HCT116 (cell line): ENCODE measurements around the gene RBM8A. TPM values are rescaled to one million over a fixed set of nuclear protein-coding genes. Genes with fewer than 3 reads are reported as not detected.

Source experiments
- ATAC-seq: fragments of 200-7000 bp; cut with Tn5 transposase; 2 replicates; pipeline ENCODE4 v1.9.1; 2020; ENCODE audit warnings: mild to moderate bottlenecking, moderate library complexity
- BruUV-seq: library from RNA; stranded (reverse); fragments of 400-500 nt; replicated peaks from 2 replicates; lab custom pipeline; 2021; lab: Mats Ljungman, UMichigan
- CTCF ChIA-PET: fragments of 300-600 bp; sonication (Branson Sonifier 250); formaldehyde crosslinking; loops from one replicate; lab custom pipeline; 2021; ENCODE audit warnings: antibody characterized with exemption; lab: Charles Lee
- POLR2A ChIA-PET: fragments of 300-600, 350-600 bp; sonication (Branson Sonifier 250); formaldehyde crosslinking; loops from one replicate; lab custom pipeline; 2021; ENCODE audit warnings: antibody characterized with exemption; lab: Charles Lee
- RAD21 ChIA-PET, 2 experiments: fragments of 300-600 bp; sonication (Branson Sonifier 250); formaldehyde crosslinking; loops; one replicate each; lab custom pipeline; 2023; ENCODE audit warnings: low total read pairs in 2 of 2; ENCODE audit not compliant: uncharacterized antibody in 2 of 2, unreplicated experiment in 2 of 2, low non-redundant PET in 1 of 2; lab: Charles Lee
- DNase-seq: peaks from one replicate; pipeline ENCODE4 v3.0.0-alpha.2; 2010; ENCODE audit warnings: low read depth, low spot score
- H2AFZ ChIP-seq: fragments of 200-600 bp; shearing (Covaris generic), sonication (generic); 2 replicates; pipeline ENCODE4 v1.6.1; 2017; ENCODE audit warnings: low read depth, mixed run types, mixed read lengths, antibody characterized with exemption, low read length; ENCODE audit not compliant: poor library complexity, severe bottlenecking
- H3K27ac ChIP-seq: 2 replicates; pipeline ENCODE4 v1.5.1; 2012; ENCODE audit warnings: low read depth, low read length
- H3K27me3 ChIP-seq: fragments of 200-600 bp; sonication (generic); 2 replicates; pipeline ENCODE4 v1.6.1; 2016; ENCODE audit warnings: mixed run types, low read length, mixed read lengths; ENCODE audit not compliant: insufficient read depth
- H3K36me3 ChIP-seq, 2 experiments: fragments of 200-500 bp in 1 of 2; fragments of 200-600 bp in 1 of 2; sonication (Bioruptor generic) in 1 of 2; sonication (generic) in 1 of 2; 2 replicates each; pipeline versions ENCODE4 v1.5.1 to v1.6.1; 2014 to 2016; ENCODE audit warnings: low read length in 2 of 2, inconsistent platforms in 1 of 2, mixed read lengths in 1 of 2, mixed run types in 1 of 2; ENCODE audit not compliant: insufficient read depth in 2 of 2, control insufficient read depth in 1 of 2
- H3K4me1 ChIP-seq, 2 experiments: fragments of 200-600 bp in 1 of 2; sonication (generic) in 1 of 2; 2 replicates each; pipeline versions ENCODE4 v1.5.1 to v1.6.1; 2012 to 2017; ENCODE audit warnings: low read length in 2 of 2, inconsistent platforms in 1 of 2, mild to moderate bottlenecking in 1 of 2, mixed read lengths in 1 of 2, mixed run types in 1 of 2, moderate library complexity in 1 of 2; ENCODE audit not compliant: insufficient read depth in 2 of 2, control insufficient read depth in 1 of 2
- H3K4me2 ChIP-seq: fragments of 200-600 bp; sonication (generic); 2 replicates; pipeline ENCODE4 v1.6.1; 2017; ENCODE audit warnings: mixed run types, low read length, mixed read lengths
- H3K4me3 ChIP-seq, 2 experiments: fragments of 200-600 bp in 1 of 2; sonication (generic) in 1 of 2; replicated peaks in 1 of 2; 2 replicates each; pipeline ENCODE4 v1.5.1; 2011 to 2016; ENCODE audit warnings: low read length in 2 of 2, control low read depth in 1 of 2, low read depth in 1 of 2, mild to moderate bottlenecking in 1 of 2, mixed read lengths in 1 of 2, mixed run types in 1 of 2
- H3K79me2 ChIP-seq: fragments of 200-600 bp; sonication (generic); 2 replicates; pipeline ENCODE4 v1.6.1; 2017; ENCODE audit warnings: mild to moderate bottlenecking, mixed run types, low read length, moderate library complexity, mixed read lengths; ENCODE audit not compliant: insufficient read depth
- H3K9ac ChIP-seq: fragments of 200-600 bp; sonication (generic); 2 replicates; pipeline ENCODE4 v1.6.1; 2016; ENCODE audit warnings: low read length, mixed read lengths
- H3K9me2 ChIP-seq: fragments of 200-600 bp; sonication (generic), shearing (Covaris generic); 2 replicates; pipeline ENCODE4 v1.6.1; 2017; ENCODE audit warnings: mixed run types, mild to moderate bottlenecking, moderate library complexity; ENCODE audit not compliant: insufficient read depth
- H3K9me3 ChIP-seq, 2 experiments: fragments of 200-500 bp in 1 of 2; fragments of 200-600 bp in 1 of 2; sonication (Bioruptor generic) in 1 of 2; sonication (generic) in 1 of 2; 2 replicates each; pipeline ENCODE4 v1.6.1; 2014 to 2017; ENCODE audit warnings: low read length in 2 of 2, mixed read lengths in 2 of 2, inconsistent platforms in 1 of 2, low read depth in 1 of 2, mild to moderate bottlenecking in 1 of 2, mixed run types in 1 of 2, moderate library complexity in 1 of 2; ENCODE audit not compliant: control insufficient read depth in 1 of 2, insufficient read depth in 1 of 2
- H4K20me1 ChIP-seq: fragments of 200-600 bp; sonication (generic), shearing (Covaris generic); 2 replicates; pipeline ENCODE4 v1.6.1; 2017; ENCODE audit warnings: mixed run types, mild to moderate bottlenecking, moderate library complexity; ENCODE audit not compliant: insufficient read depth
- ATF3 ChIP-seq: IDR thresholded peaks from 2 replicates; pipeline ENCODE4 v1.6.1; 2012
- CBX3 ChIP-seq: IDR thresholded peaks from 2 replicates; pipeline ENCODE4 v1.6.1; 2012; ENCODE audit warnings: low read depth
- EZH2 ChIP-seq: fragments of 200-600 bp; sonication (generic); IDR thresholded peaks from 2 replicates; pipeline ENCODE4 v1.6.1; 2017; ENCODE audit warnings: antibody characterized with exemption, mixed run types
- FOSL1 ChIP-seq: IDR thresholded peaks from 2 replicates; pipeline ENCODE4 v1.6.1; 2012; ENCODE audit warnings: low read depth
- JUND ChIP-seq: IDR thresholded peaks from 2 replicates; pipeline ENCODE4 v1.6.1; 2012
- MAX ChIP-seq: IDR thresholded peaks from 2 replicates; pipeline ENCODE4 v1.6.1; 2012
- RAD21 ChIP-seq: IDR thresholded peaks from 2 replicates; pipeline ENCODE4 v1.6.1; 2012; ENCODE audit warnings: low read depth, mild to moderate bottlenecking
- REST ChIP-seq: IDR thresholded peaks from 2 replicates; pipeline ENCODE4 v1.6.1; 2012; ENCODE audit warnings: low read depth
- SIN3A ChIP-seq: IDR thresholded peaks from 2 replicates; pipeline ENCODE4 v1.6.1; 2012; ENCODE audit warnings: low read depth
- SP1 ChIP-seq: IDR thresholded peaks from 2 replicates; pipeline ENCODE4 v1.6.1; 2012; ENCODE audit warnings: low read depth
- SRF ChIP-seq: IDR thresholded peaks from 2 replicates; pipeline ENCODE4 v1.6.1; 2012; ENCODE audit warnings: low read depth
- TCF7L2 ChIP-seq: IDR thresholded peaks from 2 replicates; pipeline ENCODE4 v1.7.0; 2011; ENCODE audit warnings: borderline replicate concordance, inconsistent platforms; ENCODE audit not compliant: insufficient read depth, insufficient read length; ENCODE audit errors: extremely low read depth
- YY1 ChIP-seq: IDR thresholded peaks from 2 replicates; pipeline ENCODE4 v1.6.1; 2011; ENCODE audit warnings: low read length, low read depth, moderate library complexity, mild to moderate bottlenecking; ENCODE audit not compliant: insufficient replicate concordance; ENCODE audit errors: extremely low read depth
- ZBTB33 ChIP-seq: IDR thresholded peaks from 2 replicates; pipeline ENCODE4 v1.6.1; 2011; ENCODE audit warnings: mild to moderate bottlenecking, low read length, moderate library complexity; ENCODE audit not compliant: insufficient replicate concordance; ENCODE audit errors: extremely low read depth
- ZFX ChIP-seq: fragments of 450-650 bp; IDR thresholded peaks from 2 replicates; pipeline ENCODE4 v1.6.1; 2017
- intact Hi-C: fragments of 100-400 bp; cut with micrococcal nuclease; formaldehyde crosslinking; loops from 2 replicates; pipeline ENCODE4 v1.10.0; 2022
- total RNA-seq: library from RNA; stranded (reverse); gene quantifications from one replicate; pipeline ENCODE4 v1.2.1, GENCODE V29; 2021; ENCODE audit not compliant: unreplicated experiment

The RBM8A gene
- total RNA-seq, 1 experiment from 2014 or later: 195 TPM

- H3K79me2 ChIP-seq: no peaks in the 10 kb centered on the region; the same call in 1 of the 2 replicates
- TF ChIP-seq ATF3 (no peak), EZH2 (no peak), MAX (no peak; the same call in none of the 2 replicates), SP1 (no peak; the same call in 1 of the 2 replicates), FOSL1 (no peak), SIN3A (peak; percentile 58), TCF7L2 (no peak), ZFX (0 out of 2 replicates have a peak, but pooled peaks have one; percentile 1), YY1 (no peak), CBX3 (no peak), SRF (no peak), RAD21 (no peak), JUND (no peak), ZBTB33 (no peak), REST (no peak)
- CTCF ChIA-PET: interaction anchor here (1.0 to 1.3 kb wide), 3 partner anchors 8 to 27 kb away, joined by 4 to 7 read pairs (median 5); partner anchors contain the start of genes ITGA10 and RBM8A
- peaks cover 9 to 25% of the 10 kb centered on the region in 2 experiments; a peak in 3 of 4 replicates for H3K4me1 ChIP-seq
- TSS peak; percentile 43 for BruUV-seq
- RAD21 ChIA-PET: interaction anchor here in 1 of 2 experiments (0.7 to 1.0 kb wide), 2 partner anchors 27 to 74 kb away, joined by 3 to 4 read pairs; partner anchors contain the start of gene NUDT17
- peak; percentile 29 for DNase-seq
- peaks cover 0 to 7% of the 10 kb centered on the region in 2 experiments; a peak in 1 of 4 replicates for H3K36me3 ChIP-seq
- peak overlapping the region; percentile 82 for H3K4me2 ChIP-seq
- POLR2A ChIA-PET: interaction anchor here (0.8 to 1.9 kb wide), 3 partner anchors 8 to 61 kb away, joined by 5 to 9 read pairs (median 7); partner anchors contain the start of genes PIAS3 and RBM8A
- H3K27ac ChIP-seq: peak overlapping the region; percentile 62
- H3K9me2 ChIP-seq: no peaks in the 10 kb centered on the region
- H3K9me3 ChIP-seq: no peaks in the 10 kb centered on the region
- H2AFZ ChIP-seq: no peak overlapping the region
- no peaks in the 10 kb centered on the region for H4K20me1 ChIP-seq
- H3K9ac ChIP-seq: peak overlapping the region; percentile 78
- peak; percentile 89 for ATAC-seq
- H3K4me3 ChIP-seq: peak overlapping the region; percentile 74 to 95
- H3K27me3 ChIP-seq: no peaks in the 10 kb centered on the region
- intact Hi-C loops: loop anchor here (5.0 kb wide), 1 partner anchor 43 kb away; the partner anchor contains the start of genes ANKRD34A and POLR3GL
Observed at GRCh38 chr1:145918992-145919939, 8.0 kb downstream of the RBM8A start.
